ENCODE measurements around the gene ADARB2. TPM values are rescaled to one million over a fixed set of nuclear protein-coding genes. Genes with fewer than 3 reads are reported as not detected.

Gene ADARB2
- total and polyA plus RNA-seq, 10 of the 15 experiments (the other 5 are each of a cell fraction or from before 2014, with no cell fraction given), result 0.02 to 4.1 (median 0.76) TPM

- Histone ChIP-seq H4K20me1 (ENCODE audit: control insufficient read depth, insufficient read depth) (no peaks in the 10 kb centered on the region), H3K36me3 (ENCODE audit: control insufficient read depth in 2 of 2, insufficient read depth in 2 of 2, low read length in 1 of 2) (no peaks in the 10 kb centered on the region), H3K4me2 (ENCODE audit: control insufficient read depth, insufficient read depth) (no peak overlapping the region), H2AFZ (ENCODE audit: control insufficient read depth, low read depth, low read length) (no peak overlapping the region), H3K27me3 (replicated peaks in 1 of 2; ENCODE audit: control insufficient read depth in 2 of 2, insufficient read depth in 2 of 2, low read length in 1 of 2) (no peaks in the 10 kb centered on the region; a peak in 1 of 4 replicates), H3K9ac (ENCODE audit: control insufficient read depth, insufficient read depth, low read length) (no peak overlapping the region), H3K4me3 (no peak overlapping the region), H3K27ac (ENCODE audit: control insufficient read depth, insufficient read depth) (no peak overlapping the region), H3K4me1 (ENCODE audit: control insufficient read depth, insufficient read depth, low read length) (no peaks in the 10 kb centered on the region), H3K79me2 (ENCODE audit: control insufficient read depth, insufficient read depth, low read length) (no peaks in the 10 kb centered on the region), H3K9me3 (replicated peaks; ENCODE audit: control insufficient read depth, insufficient read depth, low read length) (no peaks in the 10 kb centered on the region)
- FAIRE-seq (no peak), ATAC-seq (no peak), DNase-seq (ENCODE audit: low read depth, low spot score) (no peak)
- ChIA-PET CTCF (no interaction called here), SMC1A (ENCODE audit: uncharacterized antibody, unreplicated experiment) (no interaction called here), POLR2A (no interaction called here), RAD21 (ENCODE audit: unreplicated experiment) (no interaction called here)
- intact Hi-C loops (cut with micrococcal nuclease; ENCODE audit: unreplicated experiment) (no loop called here), in situ Hi-C loops (cut with MboI) (no loop called here)
- no TSS peak for BruUV-seq (replicated peaks)
- TF ChIP-seq, protein P1, sequence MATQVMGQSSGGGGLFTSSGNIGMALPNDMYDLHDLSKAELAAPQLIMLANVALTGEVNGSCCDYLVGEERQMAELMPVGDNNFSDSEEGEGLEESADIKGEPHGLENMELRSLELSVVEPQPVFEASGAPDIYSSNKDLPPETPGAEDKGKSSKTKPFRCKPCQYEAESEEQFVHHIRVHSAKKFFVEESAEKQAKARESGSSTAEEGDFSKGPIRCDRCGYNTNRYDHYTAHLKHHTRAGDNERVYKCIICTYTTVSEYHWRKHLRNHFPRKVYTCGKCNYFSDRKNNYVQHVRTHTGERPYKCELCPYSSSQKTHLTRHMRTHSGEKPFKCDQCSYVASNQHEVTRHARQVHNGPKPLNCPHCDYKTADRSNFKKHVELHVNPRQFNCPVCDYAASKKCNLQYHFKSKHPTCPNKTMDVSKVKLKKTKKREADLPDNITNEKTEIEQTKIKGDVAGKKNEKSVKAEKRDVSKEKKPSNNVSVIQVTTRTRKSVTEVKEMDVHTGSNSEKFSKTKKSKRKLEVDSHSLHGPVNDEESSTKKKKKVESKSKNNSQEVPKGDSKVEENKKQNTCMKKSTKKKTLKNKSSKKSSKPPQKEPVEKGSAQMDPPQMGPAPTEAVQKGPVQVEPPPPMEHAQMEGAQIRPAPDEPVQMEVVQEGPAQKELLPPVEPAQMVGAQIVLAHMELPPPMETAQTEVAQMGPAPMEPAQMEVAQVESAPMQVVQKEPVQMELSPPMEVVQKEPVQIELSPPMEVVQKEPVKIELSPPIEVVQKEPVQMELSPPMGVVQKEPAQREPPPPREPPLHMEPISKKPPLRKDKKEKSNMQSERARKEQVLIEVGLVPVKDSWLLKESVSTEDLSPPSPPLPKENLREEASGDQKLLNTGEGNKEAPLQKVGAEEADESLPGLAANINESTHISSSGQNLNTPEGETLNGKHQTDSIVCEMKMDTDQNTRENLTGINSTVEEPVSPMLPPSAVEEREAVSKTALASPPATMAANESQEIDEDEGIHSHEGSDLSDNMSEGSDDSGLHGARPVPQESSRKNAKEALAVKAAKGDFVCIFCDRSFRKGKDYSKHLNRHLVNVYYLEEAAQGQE (IDR thresholded peaks at IDR 0.05; ENCODE audit: low read depth, low read length), result no peak
- TF ChIP-seq NBN (IDR thresholded peaks at IDR 0.05), result no peak
- 21% methylated on average over 9 of the region's 9 CpGs for WGBS (ENCODE audit: insufficient coverage, insufficient replicate concordance, low lambda C conversion rate, missing lambda C conversion rate)
These were observed 455.9 kb downstream of the ADARB2 start for GRCh38 chr10:1281405-1281782.

DNA sequence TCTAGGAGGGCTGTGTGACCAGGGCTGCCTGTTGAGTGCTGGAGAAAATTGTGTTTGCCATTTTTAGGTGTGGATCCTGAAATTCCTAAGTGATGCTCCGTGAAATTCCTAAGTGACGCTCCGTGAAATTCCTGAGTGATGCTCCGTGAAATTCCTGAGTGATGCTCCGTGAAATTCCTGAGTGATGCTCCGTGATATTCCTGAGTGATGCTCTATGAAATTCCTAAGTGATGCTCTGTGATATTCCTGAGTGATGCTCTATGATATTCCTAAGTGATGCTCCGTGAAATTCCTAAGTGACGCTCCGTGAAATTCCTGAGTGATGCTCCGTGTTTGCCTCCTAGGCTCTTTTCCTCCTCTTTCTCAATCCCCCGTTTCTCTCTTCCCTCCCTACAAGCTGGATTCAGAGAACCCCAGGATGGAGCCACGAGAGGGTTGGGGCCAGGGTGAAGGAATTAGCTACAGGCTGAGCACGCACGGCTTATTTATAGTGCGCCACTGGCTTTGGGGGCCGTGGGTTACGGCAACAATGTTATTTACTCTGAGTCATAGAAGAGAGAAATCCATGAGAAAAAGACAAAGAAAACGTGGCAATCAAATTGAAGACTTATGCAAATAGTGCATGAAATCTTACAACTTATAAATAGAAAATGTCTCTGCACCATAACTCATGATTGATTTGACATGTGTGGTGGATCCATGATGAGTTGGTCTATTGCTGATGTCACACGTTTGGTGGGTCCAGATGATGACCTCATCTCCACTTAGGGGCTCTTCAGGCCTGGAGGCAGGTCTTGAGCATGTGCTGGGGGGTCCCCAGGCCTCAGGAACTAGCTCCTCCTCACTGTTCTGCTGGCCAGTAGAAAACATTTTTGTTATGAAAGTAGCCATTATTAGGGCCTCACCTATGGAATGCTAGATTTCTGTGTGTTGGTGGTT, 456.6 kb downstream of the ADARB2 start:
- Histone ChIP-seq H2AFZ (ENCODE audit: control insufficient read depth, low read depth, low read length) (no peak overlapping the region), H3K79me2 (ENCODE audit: control insufficient read depth, insufficient read depth, low read length) (no peaks in the 10 kb centered on the region), H3K36me3 (ENCODE audit: control insufficient read depth in 2 of 2, insufficient read depth in 2 of 2, low read length in 1 of 2) (no peaks in the 10 kb centered on the region), H4K20me1 (ENCODE audit: control insufficient read depth, insufficient read depth) (no peaks in the 10 kb centered on the region), H3K9ac (ENCODE audit: control insufficient read depth, insufficient read depth, low read length) (no peak overlapping the region), H3K9me3 (replicated peaks; ENCODE audit: control insufficient read depth, insufficient read depth, low read length) (no peaks in the 10 kb centered on the region), H3K27me3 (replicated peaks in 1 of 2; ENCODE audit: control insufficient read depth in 2 of 2, insufficient read depth in 2 of 2, low read length in 1 of 2) (no peaks in the 10 kb centered on the region; a peak in 1 of 4 replicates), H3K4me1 (ENCODE audit: control insufficient read depth, insufficient read depth, low read length) (no peaks in the 10 kb centered on the region), H3K4me2 (ENCODE audit: control insufficient read depth, insufficient read depth) (no peak overlapping the region), H3K4me3 (no peak overlapping the region), H3K27ac (ENCODE audit: control insufficient read depth, insufficient read depth) (no peak overlapping the region)
- ChIA-PET SMC1A (ENCODE audit: uncharacterized antibody, unreplicated experiment) (no interaction called here), RAD21 (ENCODE audit: unreplicated experiment) (no interaction called here), CTCF (no interaction called here), POLR2A (no interaction called here)
- ATAC-seq (no peak), DNase-seq (ENCODE audit: low read depth, low spot score) (no peak), FAIRE-seq (no peak)
- intact Hi-C loops (cut with micrococcal nuclease; ENCODE audit: unreplicated experiment), result no loop called here
- in situ Hi-C loops (cut with MboI), result no loop called here
- BruUV-seq (replicated peaks), result no TSS peak
- WGBS (ENCODE audit: insufficient coverage, insufficient replicate concordance, low lambda C conversion rate, missing lambda C conversion rate), result 46% methylated on average over 19 of the region's 19 CpGs
- TF ChIP-seq CHD2 (IDR thresholded peaks at IDR 0.05; ENCODE audit: borderline replicate concordance, low read depth, low read length) (no peak), SMAD1 (IDR thresholded peaks at IDR 0.05; ENCODE audit: low read depth, partially characterized antibody) (no peak), MTA3 (IDR thresholded peaks at IDR 0.05; ENCODE audit: borderline replicate concordance, low read length) (no peak), EZH2 (IDR thresholded peaks at IDR 0.05; ENCODE audit: borderline replicate concordance, control insufficient read depth, low read depth, low read length) (no peak), MXI1 (IDR thresholded peaks at IDR 0.05; ENCODE audit: low read depth, low read length) (no peak), ESRRA (IDR thresholded peaks at IDR 0.05; ENCODE audit: low read length) (no peak), HSF1 (IDR thresholded peaks at IDR 0.05; ENCODE audit: low read depth, low read length) (no peak)
- TF ChIP-seq, protein P2, sequence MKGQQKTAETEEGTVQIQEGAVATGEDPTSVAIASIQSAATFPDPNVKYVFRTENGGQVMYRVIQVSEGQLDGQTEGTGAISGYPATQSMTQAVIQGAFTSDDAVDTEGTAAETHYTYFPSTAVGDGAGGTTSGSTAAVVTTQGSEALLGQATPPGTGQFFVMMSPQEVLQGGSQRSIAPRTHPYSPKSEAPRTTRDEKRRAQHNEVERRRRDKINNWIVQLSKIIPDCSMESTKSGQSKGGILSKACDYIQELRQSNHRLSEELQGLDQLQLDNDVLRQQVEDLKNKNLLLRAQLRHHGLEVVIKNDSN (IDR thresholded peaks at IDR 0.05; ENCODE audit: borderline replicate concordance, extremely low read length, insufficient read depth, low read depth, low read length), result no peak

All from GM12878 (cell line).